Retinal pigment epithelial cell (primary cell): Measurements from ENCODE around the gene WDR18.
A peak's percentile ranks its signal among the peaks of the same experiment; 100 is the strongest.

ENCODE experiments used
- DNase-seq: peaks from one replicate; pipeline ENCODE4 v3.0.0-alpha.2; 2010; ENCODE audit warnings: low read depth
- H3K4me3 ChIP-seq: 2 replicates; pipeline ENCODE4 v1.5.1; 2011; ENCODE audit warnings: mild to moderate bottlenecking, low read length, control low read depth, moderate library complexity
- CTCF ChIP-seq: conservative IDR thresholded peaks from 2 replicates; pipeline ENCODE4 v1.5.1; 2011; ENCODE audit warnings: low read depth, low read length, control low read depth, inconsistent platforms

The WDR18 gene

GRCh38 chr19:1015782-1016646 is 31.9 kb downstream of the WDR18 start:
- no peak overlapping the region for H3K4me3 ChIP-seq
- DNase-seq: no peak
- TF ChIP-seq CTCF: no peak

- no peak overlapping the region for H3K4me3 ChIP-seq
- DNase-seq: peak; percentile 80
- no peak for TF ChIP-seq CTCF
These were observed 32.5 kb downstream of the WDR18 start for GRCh38 chr19:1016647-1017114.

- no peak for TF ChIP-seq CTCF
- DNase-seq: no peak
- H3K4me3 ChIP-seq: no peak overlapping the region
These were observed 33.2 kb downstream of the WDR18 start for GRCh38 chr19:1017115-1017905.

- H3K4me3 ChIP-seq: no peak overlapping the region
- no peak for TF ChIP-seq CTCF
- DNase-seq: no peak
These were observed 33.8 kb downstream of the WDR18 start for GRCh38 chr19:1017906-1018305.

- DNase-seq: no peak
- TF ChIP-seq CTCF: no peak
- H3K4me3 ChIP-seq: no peak overlapping the region
These were observed 34.2 kb downstream of the WDR18 start for GRCh38 chr19:1018393-1018792.

GRCh38 chr19:1018932-1019615 is 34.9 kb downstream of the WDR18 start:
- peak overlapping the region; percentile 88 for H3K4me3 ChIP-seq
- no peak for TF ChIP-seq CTCF
- DNase-seq: no peak
